Kidney epithelial cell (primary cell): ENCODE measurements around the gene AIFM1. TPM values are rescaled to one million over a fixed set of nuclear protein-coding genes. Genes with fewer than 3 reads are reported as not detected.

Experiments
- DNase-seq: peaks from one replicate; pipeline ENCODE4 v3.0.0-alpha.2; 2010; ENCODE audit warnings: low read depth
- H3K27me3 ChIP-seq: 2 replicates; pipeline ENCODE4 v1.6.0; 2011; ENCODE audit warnings: low read length; ENCODE audit not compliant: control insufficient read depth, insufficient read depth
- H3K36me3 ChIP-seq: 2 replicates; pipeline ENCODE4 v1.5.1; 2011; ENCODE audit warnings: low read length; ENCODE audit not compliant: control insufficient read depth, insufficient read depth
- H3K4me3 ChIP-seq: 2 replicates; pipeline ENCODE4 v1.5.1; 2011; ENCODE audit warnings: low read depth, mild to moderate bottlenecking, control low read depth, low read length
- CTCF ChIP-seq: IDR thresholded peaks from 2 replicates; pipeline ENCODE4 v1.5.1; 2011; ENCODE audit warnings: mild to moderate bottlenecking, moderate library complexity, low read length, control low read depth, inconsistent platforms; ENCODE audit not compliant: insufficient read depth, poor library complexity, severe bottlenecking
- total RNA-seq: library from RNA; depleted of rRNA; stranded (reverse); fragments of >200 nt; gene quantifications from 2 replicates; pipeline ENCODE4 v1.2.3, GENCODE V29; 2015

AIFM1 gene
- total RNA-seq, 1 donor from 2014 or later = 27.2 TPM

DNA sequence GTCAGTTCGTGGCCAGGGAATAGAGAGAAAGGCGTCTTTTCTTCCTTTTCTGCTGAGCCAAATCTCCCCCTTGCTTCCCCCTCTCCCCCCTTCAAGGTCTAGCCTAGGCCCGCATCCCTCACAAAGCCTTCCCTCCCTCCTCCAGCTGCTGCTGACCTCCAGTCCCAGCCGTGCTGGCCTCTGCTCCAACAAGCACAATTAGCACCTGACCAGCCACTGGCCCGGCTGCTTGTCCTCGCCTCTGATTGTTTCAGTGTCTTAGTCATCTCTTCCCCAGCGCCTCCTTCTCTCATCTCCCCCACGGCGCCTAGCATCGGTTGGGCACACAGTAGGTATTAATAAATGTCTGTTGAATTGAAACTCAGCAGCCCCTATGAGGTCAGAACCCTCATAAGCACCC, 59.6 kb downstream of the AIFM1 start:
- Histone ChIP-seq H3K36me3 (no peaks in the 10 kb centered on the region), H3K27me3 (no peaks in the 10 kb centered on the region), H3K4me3 (no peak overlapping the region)
- no peak for DNase-seq
- no peak for TF ChIP-seq CTCF

DNA sequence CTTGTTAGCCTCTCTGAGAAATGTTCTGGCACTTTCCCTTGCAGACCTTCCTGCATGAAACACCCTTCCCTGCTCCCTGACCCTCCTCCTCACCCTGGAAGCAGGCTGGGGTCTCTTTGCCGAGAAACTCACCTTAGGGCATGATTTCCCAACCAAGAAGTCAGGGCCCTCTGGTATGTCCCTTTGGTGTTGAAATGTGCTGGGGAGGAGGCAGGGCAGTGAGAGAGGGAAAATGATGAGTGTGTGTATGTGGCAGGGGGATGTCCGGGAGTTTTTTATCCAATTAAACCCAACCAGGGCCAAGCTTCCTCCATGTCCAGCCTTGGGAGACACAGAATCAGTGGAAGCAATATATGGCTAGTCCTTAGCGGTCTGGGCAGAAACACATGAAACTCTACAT, 60.4 kb downstream of the AIFM1 start:
- no peak for DNase-seq
- TF ChIP-seq CTCF = no peak

GRCh38 chrX:130103605-130104004, 62.0 kb downstream of the AIFM1 start:
- H3K4me3 ChIP-seq = no peak overlapping the region
- H3K27me3 ChIP-seq = no peaks in the 10 kb centered on the region
- no peak for TF ChIP-seq CTCF
- H3K36me3 ChIP-seq = no peaks in the 10 kb centered on the region
- no peak for DNase-seq

More for the DNA sequence above, 60.4 kb downstream of the AIFM1 start:
- H3K36me3 ChIP-seq = no peaks in the 10 kb centered on the region
- H3K4me3 ChIP-seq = no peak overlapping the region
- H3K27me3 ChIP-seq = no peaks in the 10 kb centered on the region

GRCh38 chrX:130100180-130100579, 65.5 kb downstream of the AIFM1 start:
- DNase-seq = no peak
- Histone ChIP-seq H3K27me3 (no peaks in the 10 kb centered on the region), H3K36me3 (no peaks in the 10 kb centered on the region), H3K4me3 (no peak overlapping the region)
- no peak for TF ChIP-seq CTCF

GRCh38 chrX:130098210-130098552, 67.5 kb downstream of the AIFM1 start:
- H3K4me3 ChIP-seq = no peak overlapping the region
- no peaks in the 10 kb centered on the region for H3K27me3 ChIP-seq
- no peaks in the 10 kb centered on the region for H3K36me3 ChIP-seq
- no peak for DNase-seq
- TF ChIP-seq CTCF = no peak

GRCh38 chrX:130097507-130098209, 68.0 kb downstream of the AIFM1 start:
- Histone ChIP-seq H3K36me3 (no peaks in the 10 kb centered on the region), H3K4me3 (no peak overlapping the region), H3K27me3 (no peaks in the 10 kb centered on the region)
- no peak for TF ChIP-seq CTCF
- no peak for DNase-seq
